Measurements from ENCODE around the gene GRIFIN.

Gene GRIFIN

GRCh38 chr7:2494191-2495130 is 18.3 kb upstream of the GRIFIN start:
- DNase-seq (ENCODE audit: extremely low read depth, insufficient read length) = no peak
- no peaks in the 10 kb centered on the region; the same call in 1 of the 2 replicates for H3K27me3 ChIP-seq (replicated peaks; ENCODE audit: control insufficient read depth, insufficient read depth, low read length)
- H3K4me3 ChIP-seq (replicated peaks; ENCODE audit: low read depth, low read length) = no peak overlapping the region
- H3K36me3 ChIP-seq (ENCODE audit: control insufficient read depth, insufficient read depth, low read length) = no peaks in the 10 kb centered on the region
- TF ChIP-seq CTCF (IDR thresholded peaks at IDR 0.05; ENCODE audit: insufficient read depth, low read length, poor library complexity, severe bottlenecking) = no peak

- no peaks in the 10 kb centered on the region for H3K36me3 ChIP-seq (ENCODE audit: control insufficient read depth, insufficient read depth, low read length)
- TF ChIP-seq CTCF (IDR thresholded peaks at IDR 0.05; ENCODE audit: insufficient read depth, low read length, poor library complexity, severe bottlenecking) = no peak
- H3K27me3 ChIP-seq (replicated peaks; ENCODE audit: control insufficient read depth, insufficient read depth, low read length) = no peaks in the 10 kb centered on the region; the same call in 1 of the 2 replicates
- no peak overlapping the region for H3K4me3 ChIP-seq (replicated peaks; ENCODE audit: low read depth, low read length)
- no peak for DNase-seq (ENCODE audit: extremely low read depth, insufficient read length)
Observed at GRCh38 chr7:2493205-2494164, 17.3 kb upstream of the GRIFIN start.

GRCh38 chr7:2492038-2492437 is 15.8 kb upstream of the GRIFIN start:
- no peak for TF ChIP-seq CTCF (IDR thresholded peaks at IDR 0.05; ENCODE audit: insufficient read depth, low read length, poor library complexity, severe bottlenecking)
- H3K36me3 ChIP-seq (ENCODE audit: control insufficient read depth, insufficient read depth, low read length) = no peaks in the 10 kb centered on the region
- H3K4me3 ChIP-seq (replicated peaks; ENCODE audit: low read depth, low read length) = no peak overlapping the region
- DNase-seq (ENCODE audit: extremely low read depth, insufficient read length) = no peak
- no peaks in the 10 kb centered on the region for H3K27me3 ChIP-seq (replicated peaks; ENCODE audit: control insufficient read depth, insufficient read depth, low read length)

GRCh38 chr7:2490181-2490651 is 14.0 kb upstream of the GRIFIN start:
- Histone ChIP-seq H3K4me3 (replicated peaks; ENCODE audit: low read depth, low read length) (no peak overlapping the region), H3K36me3 (ENCODE audit: control insufficient read depth, insufficient read depth, low read length) (no peaks in the 10 kb centered on the region), H3K27me3 (replicated peaks; ENCODE audit: control insufficient read depth, insufficient read depth, low read length) (no peaks in the 10 kb centered on the region)
- TF ChIP-seq CTCF (IDR thresholded peaks at IDR 0.05; ENCODE audit: insufficient read depth, low read length, poor library complexity, severe bottlenecking) = no peak
- DNase-seq (ENCODE audit: extremely low read depth, insufficient read length) = no peak

- Histone ChIP-seq H3K36me3 (ENCODE audit: control insufficient read depth, insufficient read depth, low read length) (no peaks in the 10 kb centered on the region), H3K4me3 (replicated peaks; ENCODE audit: low read depth, low read length) (no peak overlapping the region), H3K27me3 (replicated peaks; ENCODE audit: control insufficient read depth, insufficient read depth, low read length) (no peaks in the 10 kb centered on the region)
- no peak for DNase-seq (ENCODE audit: extremely low read depth, insufficient read length)
- TF ChIP-seq CTCF (IDR thresholded peaks at IDR 0.05; ENCODE audit: insufficient read depth, low read length, poor library complexity, severe bottlenecking) = no peak
Observed at GRCh38 chr7:2488681-2489080, 12.5 kb upstream of the GRIFIN start.

All from GM06990 (cell line).